HEK293 (cell line): Measurements from ENCODE around the gene DIP2C.
A peak's percentile ranks its signal among the peaks of the same experiment; 100 is the strongest.

Experiments
- HOXD13 ChIP-seq: sonication (generic); formaldehyde crosslinking; IDR thresholded peaks from 2 replicates; pipeline ENCODE4 v1.8.0; 2022; ENCODE audit warnings: missing genetic modification reagents, borderline replicate concordance
- KLF16 ChIP-seq: fragments of 450-650 bp; formaldehyde crosslinking; IDR thresholded peaks from 2 replicates; pipeline ENCODE4 v1.5.1; 2017; ENCODE audit warnings: missing biosample characterization, missing genetic modification characterization
- OSR2 ChIP-seq: fragments of 450-650 bp; formaldehyde crosslinking; IDR thresholded peaks from 2 replicates; pipeline ENCODE4 v1.5.1; 2016; ENCODE audit warnings: missing biosample characterization, missing genetic modification characterization
- PBX3 ChIP-seq: sonication (generic); formaldehyde crosslinking; IDR thresholded peaks from 2 replicates; pipeline ENCODE4 v1.8.1; 2022; ENCODE audit warnings: mild to moderate bottlenecking, moderate library complexity, missing genetic modification reagents
- PRDM2 ChIP-seq: fragments of 450-650 bp; formaldehyde crosslinking; IDR thresholded peaks from 2 replicates; pipeline ENCODE4 v1.5.1; 2016; ENCODE audit warnings: missing biosample characterization, missing genetic modification characterization, borderline replicate concordance
- RBAK ChIP-seq: fragments of 450-650 bp; formaldehyde crosslinking; IDR thresholded peaks from 2 replicates; pipeline ENCODE4 v1.5.1; 2016; ENCODE audit warnings: missing biosample characterization, missing genetic modification characterization
- SCRT1 ChIP-seq: fragments of 450-650 bp; formaldehyde crosslinking; IDR thresholded peaks from 2 replicates; pipeline ENCODE4 v1.5.1; 2016; ENCODE audit warnings: missing biosample characterization, missing genetic modification characterization, borderline replicate concordance
- SETDB1 ChIP-seq: IDR thresholded peaks from one replicate; pipeline ENCODE4 v1.6.1; 2017; ENCODE audit warnings: mild to moderate bottlenecking, low read length, moderate library complexity, mixed read lengths; ENCODE audit not compliant: insufficient read length
- TRIM28 ChIP-seq: IDR thresholded peaks from 2 replicates; pipeline ENCODE4 v1.6.1; 2011; ENCODE audit warnings: low read length, control low read depth, borderline replicate concordance
- ZBTB17 ChIP-seq: fragments of 450-650 bp; formaldehyde crosslinking; IDR thresholded peaks from 2 replicates; pipeline ENCODE4 v1.5.1; 2016; ENCODE audit warnings: missing biosample characterization, missing genetic modification characterization
- ZBTB20 ChIP-seq: fragments of 450-650 bp; formaldehyde crosslinking; IDR thresholded peaks from 2 replicates; pipeline ENCODE4 v1.5.1; 2016; ENCODE audit warnings: missing biosample characterization, missing genetic modification characterization
- ZBTB48 ChIP-seq: fragments of 450-650 bp; formaldehyde crosslinking; IDR thresholded peaks from 2 replicates; pipeline ENCODE4 v1.5.1; 2016; ENCODE audit warnings: missing biosample characterization, missing genetic modification characterization
- ZFP69B ChIP-seq: fragments of 450-650 bp; formaldehyde crosslinking; IDR thresholded peaks from 2 replicates; pipeline ENCODE4 v1.5.1; 2016; ENCODE audit warnings: missing biosample characterization, missing genetic modification characterization
- ZNF146 ChIP-seq: fragments of 450-650 bp; formaldehyde crosslinking; IDR thresholded peaks from 2 replicates; pipeline ENCODE4 v1.5.1; 2016; ENCODE audit warnings: missing biosample characterization, missing genetic modification characterization
- ZNF423 ChIP-seq: fragments of 450-650 bp; formaldehyde crosslinking; IDR thresholded peaks from 2 replicates; pipeline ENCODE4 v1.5.1; 2016; ENCODE audit warnings: missing biosample characterization, missing genetic modification characterization
- ZNF449 ChIP-seq: fragments of 450-650 bp; formaldehyde crosslinking; IDR thresholded peaks from 2 replicates; pipeline ENCODE4 v1.5.1; 2017; ENCODE audit warnings: missing biosample characterization, mild to moderate bottlenecking, missing genetic modification characterization, moderate library complexity
- ZNF558 ChIP-seq: fragments of 450-650 bp; formaldehyde crosslinking; IDR thresholded peaks from 2 replicates; pipeline ENCODE4 v1.5.1; 2016; ENCODE audit warnings: missing biosample characterization, missing genetic modification characterization
- ZNF561 ChIP-seq: fragments of 450-650 bp; IDR thresholded peaks from 2 replicates; pipeline ENCODE4 v1.5.1; 2018; ENCODE audit warnings: missing biosample characterization, missing genetic modification characterization, borderline replicate concordance
- ZNF600 ChIP-seq: fragments of 450-650 bp; formaldehyde crosslinking; IDR thresholded peaks from 2 replicates; pipeline ENCODE4 v1.5.1; 2016; ENCODE audit warnings: missing biosample characterization, missing genetic modification characterization
- ZNF776 ChIP-seq: fragments of 450-650 bp; formaldehyde crosslinking; IDR thresholded peaks from 2 replicates; pipeline ENCODE4 v1.5.0; 2017; ENCODE audit warnings: missing biosample characterization, missing genetic modification characterization, borderline replicate concordance
- ZNF830 ChIP-seq: fragments of 450-650 bp; IDR thresholded peaks from 2 replicates; pipeline ENCODE4 v1.5.0; 2018; ENCODE audit warnings: missing biosample characterization, missing genetic modification characterization, low read depth, mild to moderate bottlenecking, moderate library complexity
- TF ChIP-seq, protein P1 (sequence below): fragments of 450-650 bp; formaldehyde crosslinking; IDR thresholded peaks from 2 replicates; pipeline ENCODE4 v1.5.1; 2016; ENCODE audit warnings: missing biosample characterization, missing genetic modification characterization
- TF ChIP-seq, protein P2 (sequence below): fragments of 450-650 bp; formaldehyde crosslinking; IDR thresholded peaks from 2 replicates; pipeline ENCODE4 v1.5.1; 2017; ENCODE audit warnings: missing biosample characterization, missing genetic modification characterization
- TF ChIP-seq, protein P3 (sequence below): fragments of 450-650 bp; formaldehyde crosslinking; IDR thresholded peaks from 2 replicates; pipeline ENCODE4; 2016; ENCODE audit warnings: missing biosample characterization, missing genetic modification characterization

Gene DIP2C

DNA sequence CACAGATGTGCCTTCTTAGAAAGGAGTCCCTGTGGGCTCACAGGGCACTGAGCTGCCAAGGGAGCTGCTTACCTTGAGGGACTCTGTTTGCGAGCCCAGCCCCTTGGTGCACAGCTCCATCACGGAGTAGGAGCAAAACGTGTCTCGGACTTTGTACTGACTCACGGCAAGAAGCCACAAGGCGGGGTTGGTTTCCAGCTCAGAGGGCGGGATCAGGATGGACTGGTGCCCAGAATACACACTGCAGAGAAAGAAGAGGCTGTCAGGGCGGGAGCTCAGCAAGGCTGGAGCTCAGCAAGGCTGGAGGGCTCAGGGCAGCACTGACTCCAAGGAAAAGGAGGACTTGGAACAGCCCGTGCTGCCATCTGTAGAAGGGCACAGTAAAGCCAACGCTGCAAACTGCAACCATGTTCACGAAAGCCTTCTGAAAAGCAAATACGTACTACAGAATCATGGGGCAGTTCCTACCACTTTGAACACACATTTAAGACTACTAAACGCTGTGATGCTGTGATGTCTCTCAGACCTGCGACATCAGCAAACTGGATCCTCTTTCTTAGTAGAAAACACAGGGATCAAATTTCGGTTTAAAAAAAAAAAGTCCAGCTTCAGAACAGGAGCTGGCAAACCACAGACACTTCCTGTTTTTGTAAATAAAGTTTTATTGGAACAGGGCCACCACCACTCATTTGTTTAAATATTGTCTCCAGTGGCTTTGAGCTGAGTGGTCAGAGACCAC lies 359.9 kb downstream of the DIP2C start (continued):
- no peak for TF ChIP-seq HOXD13 (CRISPR knock-in tag)
- TF ChIP-seq ZBTB17 (tag by site-specific recombination) = peak; percentile 85
- no peak for TF ChIP-seq ZNF776 (tag by site-specific recombination)
- TF ChIP-seq, protein P1, sequence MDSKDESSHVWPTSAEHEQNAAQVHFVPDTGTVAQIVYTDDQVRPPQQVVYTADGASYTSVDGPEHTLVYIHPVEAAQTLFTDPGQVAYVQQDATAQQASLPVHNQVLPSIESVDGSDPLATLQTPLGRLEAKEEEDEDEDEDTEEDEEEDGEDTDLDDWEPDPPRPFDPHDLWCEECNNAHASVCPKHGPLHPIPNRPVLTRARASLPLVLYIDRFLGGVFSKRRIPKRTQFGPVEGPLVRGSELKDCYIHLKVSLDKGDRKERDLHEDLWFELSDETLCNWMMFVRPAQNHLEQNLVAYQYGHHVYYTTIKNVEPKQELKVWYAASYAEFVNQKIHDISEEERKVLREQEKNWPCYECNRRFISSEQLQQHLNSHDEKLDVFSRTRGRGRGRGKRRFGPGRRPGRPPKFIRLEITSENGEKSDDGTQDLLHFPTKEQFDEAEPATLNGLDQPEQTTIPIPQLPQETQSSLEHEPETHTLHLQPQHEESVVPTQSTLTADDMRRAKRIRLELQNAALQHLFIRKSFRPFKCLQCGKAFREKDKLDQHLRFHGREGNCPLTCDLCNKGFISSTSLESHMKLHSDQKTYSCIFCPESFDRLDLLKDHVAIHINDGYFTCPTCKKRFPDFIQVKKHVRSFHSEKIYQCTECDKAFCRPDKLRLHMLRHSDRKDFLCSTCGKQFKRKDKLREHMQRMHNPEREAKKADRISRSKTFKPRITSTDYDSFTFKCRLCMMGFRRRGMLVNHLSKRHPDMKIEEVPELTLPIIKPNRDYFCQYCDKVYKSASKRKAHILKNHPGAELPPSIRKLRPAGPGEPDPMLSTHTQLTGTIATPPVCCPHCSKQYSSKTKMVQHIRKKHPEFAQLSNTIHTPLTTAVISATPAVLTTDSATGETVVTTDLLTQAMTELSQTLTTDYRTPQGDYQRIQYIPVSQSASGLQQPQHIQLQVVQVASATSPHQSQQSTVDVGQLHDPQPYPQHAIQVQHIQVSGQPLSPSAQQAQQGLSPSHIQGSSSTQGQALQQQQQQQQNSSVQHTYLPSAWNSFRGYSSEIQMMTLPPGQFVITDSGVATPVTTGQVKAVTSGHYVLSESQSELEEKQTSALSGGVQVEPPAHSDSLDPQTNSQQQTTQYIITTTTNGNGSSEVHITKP (tag by site-specific recombination) = peak; percentile 70
- no peak for TF ChIP-seq SETDB1
- TF ChIP-seq ZNF561 (tag by site-specific recombination) = peak; percentile 82
- 0 out of 2 replicates have a peak, but pooled peaks have one; percentile 33 for TF ChIP-seq TRIM28
- TF ChIP-seq PRDM2 = no peak
- TF ChIP-seq ZFP69B = 0 out of 2 replicates have a peak, but pooled peaks have one; percentile 37
- TF ChIP-seq ZNF146 (tag by site-specific recombination) = no peak
- peak; percentile 46; the same call in 1 of the 2 replicates for TF ChIP-seq ZBTB20 (tag by site-specific recombination)
- TF ChIP-seq, protein P2, sequence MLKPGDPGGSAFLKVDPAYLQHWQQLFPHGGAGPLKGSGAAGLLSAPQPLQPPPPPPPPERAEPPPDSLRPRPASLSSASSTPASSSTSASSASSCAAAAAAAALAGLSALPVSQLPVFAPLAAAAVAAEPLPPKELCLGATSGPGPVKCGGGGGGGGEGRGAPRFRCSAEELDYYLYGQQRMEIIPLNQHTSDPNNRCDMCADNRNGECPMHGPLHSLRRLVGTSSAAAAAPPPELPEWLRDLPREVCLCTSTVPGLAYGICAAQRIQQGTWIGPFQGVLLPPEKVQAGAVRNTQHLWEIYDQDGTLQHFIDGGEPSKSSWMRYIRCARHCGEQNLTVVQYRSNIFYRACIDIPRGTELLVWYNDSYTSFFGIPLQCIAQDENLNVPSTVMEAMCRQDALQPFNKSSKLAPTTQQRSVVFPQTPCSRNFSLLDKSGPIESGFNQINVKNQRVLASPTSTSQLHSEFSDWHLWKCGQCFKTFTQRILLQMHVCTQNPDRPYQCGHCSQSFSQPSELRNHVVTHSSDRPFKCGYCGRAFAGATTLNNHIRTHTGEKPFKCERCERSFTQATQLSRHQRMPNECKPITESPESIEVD (tag by site-specific recombination) = peak; percentile 36; the same call in 1 of the 2 replicates
- TF ChIP-seq PBX3 (CRISPR knock-in tag) = no peak
- no peak for TF ChIP-seq SCRT1 (tag by site-specific recombination)
- TF ChIP-seq, protein P3, sequence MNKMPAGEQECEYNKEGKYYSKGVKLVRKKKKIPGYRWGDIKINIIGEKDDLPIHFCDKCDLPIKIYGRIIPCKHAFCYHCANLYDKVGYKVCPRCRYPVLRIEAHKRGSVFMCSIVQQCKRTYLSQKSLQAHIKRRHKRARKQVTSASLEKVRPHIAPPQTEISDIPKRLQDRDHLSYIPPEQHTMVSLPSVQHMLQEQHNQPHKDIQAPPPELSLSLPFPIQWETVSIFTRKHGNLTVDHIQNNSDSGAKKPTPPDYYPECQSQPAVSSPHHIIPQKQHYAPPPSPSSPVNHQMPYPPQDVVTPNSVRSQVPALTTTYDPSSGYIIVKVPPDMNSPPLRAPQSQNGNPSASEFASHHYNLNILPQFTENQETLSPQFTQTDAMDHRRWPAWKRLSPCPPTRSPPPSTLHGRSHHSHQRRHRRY (tag by site-specific recombination) = no peak
- TF ChIP-seq ZNF558 (tag by site-specific recombination) = no peak
- no peak for TF ChIP-seq ZNF830
- TF ChIP-seq OSR2 = peak; percentile 67; the same call in 1 of the 2 replicates
- TF ChIP-seq ZNF600 (tag by site-specific recombination) = peak; percentile 99
- no peak for TF ChIP-seq KLF16
- TF ChIP-seq ZNF449 (tag by site-specific recombination) = peak; percentile 38; the same call in 1 of the 2 replicates
- TF ChIP-seq RBAK (tag by site-specific recombination) = no peak
- TF ChIP-seq ZNF423 = no peak
- peak; percentile 73 for TF ChIP-seq ZBTB48 (tag by site-specific recombination)
